H9 (cell line): Measurements from ENCODE around the gene CGAS. TPM values are rescaled to one million over a fixed set of nuclear protein-coding genes. Genes with fewer than 3 reads are reported as not detected.

Experiments
- DNase-seq: peaks from one replicate; pipeline ENCODE4 v3.0.0-alpha.2; 2017
- H2AFZ ChIP-seq: one replicate; pipeline ENCODE4 v1.6.1; 2013; ENCODE audit warnings: mild to moderate bottlenecking, low read length, control low read depth, moderate library complexity
- H2AK5ac ChIP-seq: 2 replicates; pipeline ENCODE4 v1.6.1; 2013; ENCODE audit warnings: low read length, control low read depth, mixed read lengths; ENCODE audit not compliant: insufficient read length
- H2BK120ac ChIP-seq: one replicate; pipeline ENCODE4 v1.6.1; 2013; ENCODE audit warnings: low read depth, mild to moderate bottlenecking, low read length, control low read depth, inconsistent platforms; ENCODE audit not compliant: poor library complexity, severe bottlenecking
- H2BK12ac ChIP-seq: 2 replicates; pipeline ENCODE4 v1.6.1; 2013; ENCODE audit warnings: low read length, control low read depth, mixed read lengths, low read depth; ENCODE audit not compliant: insufficient read length
- H2BK15ac ChIP-seq: 2 replicates; pipeline ENCODE4 v1.6.1; 2013; ENCODE audit warnings: low read depth, low read length, control low read depth
- H2BK20ac ChIP-seq: one replicate; pipeline ENCODE4 v1.6.1; 2013; ENCODE audit warnings: low read depth, mild to moderate bottlenecking, low read length, control low read depth, inconsistent platforms; ENCODE audit not compliant: poor library complexity, severe bottlenecking
- H2BK5ac ChIP-seq: 2 replicates; pipeline ENCODE4 v1.6.1; 2013; ENCODE audit warnings: low read length, control low read depth, mixed read lengths; ENCODE audit not compliant: insufficient read length
- H3K14ac ChIP-seq: 2 replicates; pipeline ENCODE4 v1.6.1; 2013; ENCODE audit warnings: low read length, control low read depth; ENCODE audit not compliant: insufficient read depth
- H3K18ac ChIP-seq: 2 replicates; pipeline ENCODE4 v1.6.1; 2013; ENCODE audit warnings: low read depth, mild to moderate bottlenecking, mixed read lengths, low read length, control low read depth; ENCODE audit not compliant: insufficient read length
- H3K23ac ChIP-seq: 2 replicates; pipeline ENCODE4 v1.6.1; 2013; ENCODE audit warnings: low read length, control low read depth, mixed read lengths, low read depth; ENCODE audit not compliant: insufficient read length
- H3K23me2 ChIP-seq: 2 replicates; pipeline ENCODE4 v1.6.1; 2013; ENCODE audit warnings: low read depth, mild to moderate bottlenecking, mixed read lengths, low read length, control low read depth; ENCODE audit not compliant: insufficient read length, poor library complexity, severe bottlenecking
- H3K27ac ChIP-seq: 2 replicates; pipeline ENCODE4 v1.5.1; 2013; ENCODE audit warnings: low read length, control low read depth, mixed read lengths, low read depth; ENCODE audit not compliant: insufficient read length
- H3K27me3 ChIP-seq: 2 replicates; pipeline ENCODE4 v1.6.1; 2013; ENCODE audit warnings: low read length, control low read depth, inconsistent platforms; ENCODE audit not compliant: insufficient read depth
- H3K4ac ChIP-seq: 2 replicates; pipeline ENCODE4 v1.6.1; 2013; ENCODE audit warnings: low read depth, mild to moderate bottlenecking, control low read depth, inconsistent platforms, low read length, moderate library complexity
- H3K4me1 ChIP-seq: 2 replicates; pipeline ENCODE4 v1.6.1; 2013; ENCODE audit warnings: low read length, control low read depth, inconsistent platforms; ENCODE audit not compliant: insufficient read depth
- H3K4me2 ChIP-seq: 2 replicates; pipeline ENCODE4 v1.6.1; 2013; ENCODE audit warnings: low read length, control low read depth, mixed read lengths; ENCODE audit not compliant: insufficient read length, insufficient read depth
- H3K56ac ChIP-seq: 2 replicates; pipeline ENCODE4 v1.6.1; 2013; ENCODE audit warnings: low read depth, mild to moderate bottlenecking, mixed read lengths, low read length, control low read depth; ENCODE audit not compliant: insufficient read length
- H3K79me1 ChIP-seq: 2 replicates; pipeline ENCODE4 v1.6.1; 2013; ENCODE audit warnings: low read depth, mild to moderate bottlenecking, moderate library complexity, low read length, control low read depth, inconsistent platforms; ENCODE audit not compliant: insufficient read depth, poor library complexity, severe bottlenecking
- H3K79me2 ChIP-seq: 2 replicates; pipeline ENCODE4 v1.6.1; 2013; ENCODE audit warnings: low read length, control low read depth, inconsistent platforms; ENCODE audit not compliant: insufficient read depth
- H3K9ac ChIP-seq: 2 replicates; pipeline ENCODE4 v1.6.1; 2013; ENCODE audit warnings: low read length, control low read depth, mixed read lengths; ENCODE audit not compliant: insufficient read length; ENCODE audit errors: extremely low read depth
- H3K9me3 ChIP-seq: one replicate; pipeline ENCODE4 v1.6.1; 2013; ENCODE audit warnings: low read depth, low read length, inconsistent platforms; ENCODE audit not compliant: control insufficient read depth
- H3T11ph ChIP-seq: one replicate; pipeline ENCODE4 v1.6.1; 2013; ENCODE audit warnings: mild to moderate bottlenecking, low read length, control low read depth, inconsistent platforms
- H4K20me1 ChIP-seq: one replicate; pipeline ENCODE4 v1.6.1; 2013; ENCODE audit not compliant: control insufficient read depth, insufficient read length, insufficient read depth
- H4K5ac ChIP-seq: 2 replicates; pipeline ENCODE4 v1.6.1; 2013; ENCODE audit warnings: low read depth, mild to moderate bottlenecking, mixed read lengths, low read length, control low read depth; ENCODE audit not compliant: insufficient read length
- H4K8ac ChIP-seq: replicated peaks from 2 replicates; pipeline ENCODE4 v1.6.1; 2013; ENCODE audit warnings: low read length, control low read depth, mixed read lengths, low read depth; ENCODE audit not compliant: insufficient read length
- H4K91ac ChIP-seq: 2 replicates; pipeline ENCODE4 v1.6.1; 2013; ENCODE audit warnings: low read depth, mild to moderate bottlenecking, moderate library complexity, mixed read lengths, low read length, control low read depth; ENCODE audit not compliant: insufficient read length
- H3K27ac Mint-ChIP-seq, 3 experiments: 2 replicates in 2 of 3; 3 replicates in 1 of 3; pipeline ENCODE4 v1.8.0; 2020 to 2021; ENCODE audit warnings: mixed read lengths in 3 of 3, mild to moderate bottlenecking in 1 of 3, moderate library complexity in 1 of 3
- H3K27me3 Mint-ChIP-seq: 2 replicates; pipeline ENCODE4 v1.8.0; 2021; ENCODE audit warnings: low read depth, mild to moderate bottlenecking, moderate library complexity, mixed read lengths
- H3K36me3 Mint-ChIP-seq, 3 experiments: 2 replicates in 2 of 3; 3 replicates in 1 of 3; pipeline ENCODE4 v1.8.0; 2020 to 2021; ENCODE audit warnings: low read depth in 3 of 3, mixed read lengths in 3 of 3; ENCODE audit not compliant: insufficient read depth in 1 of 3
- H3K4me1 Mint-ChIP-seq, 2 experiments: 2 replicates each; pipeline ENCODE4 v1.8.0; 2020; ENCODE audit warnings: mixed read lengths in 2 of 2
- H3K4me3 Mint-ChIP-seq, 2 experiments: 2 replicates in 1 of 2; 3 replicates in 1 of 2; pipeline ENCODE4 v1.8.0; 2020 to 2021; ENCODE audit warnings: mild to moderate bottlenecking in 2 of 2, mixed read lengths in 2 of 2, moderate library complexity in 1 of 2
- H3K9me3 Mint-ChIP-seq, 2 experiments: 2 replicates in 1 of 2; 3 replicates in 1 of 2; pipeline ENCODE4 v1.8.0; 2020; ENCODE audit warnings: mild to moderate bottlenecking in 2 of 2, mixed read lengths in 2 of 2, moderate library complexity in 1 of 2
- CTCF ChIP-seq: fragments of 200-600 bp; sonication (generic); conservative IDR thresholded peaks from 3 replicates; pipeline ENCODE4 v1.8.0; 2021; ENCODE audit warnings: antibody characterized with exemption, mild to moderate bottlenecking
- WGBS: extraction: QIAGEN DNeasy Blood & Tissue Kit; methylation state at CpG from one replicate; pipeline ENCODE4 v1.1.7; 2013; ENCODE audit warnings: missing lambda C conversion rate, low lambda C conversion rate, mixed read lengths; ENCODE audit not compliant: insufficient read length; ENCODE audit errors: extremely low coverage; 5-methylcytosine and 5-hydroxymethylcytosine counted together
- total RNA-seq: library from RNA; stranded (reverse); gene quantifications from 2 replicates; pipeline ENCODE4 v1.2.1, GENCODE V29; 2021

The CGAS gene
- total RNA-seq, 1 experiment from 2014 or later, result 1.7 TPM

- Histone ChIP-seq H3K23me2 (peaks cover 6% of the 10 kb centered on the region), H3K4me1 (no peaks in the 10 kb centered on the region), H4K91ac (no peak within 1 kb of the TSS), H3K23ac (no peak within 1 kb of the TSS), H4K8ac (peak within 1 kb of the TSS; percentile 15), H3K9ac (peak within 1 kb of the TSS; percentile 92), H2BK12ac (no peak within 1 kb of the TSS), H2BK120ac (peak within 1 kb of the TSS; percentile 61), H3K27me3 (no peaks in the 10 kb centered on the region), H3K18ac (peak within 1 kb of the TSS; percentile 78), H3K4ac (no peak within 1 kb of the TSS), H3K9me3 (no peaks in the 10 kb centered on the region), H3K4me2 (peak within 1 kb of the TSS; percentile 76), H2AK5ac (no peak within 1 kb of the TSS), H3K14ac (peak within 1 kb of the TSS; percentile 65), H3K56ac (no peak within 1 kb of the TSS), H2BK5ac (no peak within 1 kb of the TSS), H2BK15ac (no peak within 1 kb of the TSS), H2AFZ (no peak within 1 kb of the TSS), H3K27ac (no peak within 1 kb of the TSS), H3K79me2 (no peaks in the 10 kb centered on the region), H3K79me1 (no peaks in the 10 kb centered on the region), H4K20me1 (no peaks in the 10 kb centered on the region), H3T11ph (no peak within 1 kb of the TSS), H2BK20ac (no peak within 1 kb of the TSS), H4K5ac (peak within 1 kb of the TSS; percentile 8)
- H3K27ac Mint-ChIP-seq, result peak within 1 kb of the TSS; percentile 86 to 100 (median 99)
- H3K27me3 Mint-ChIP-seq, result peaks cover 1% of the 10 kb centered on the region; the same call in 1 of the 2 replicates
- WGBS, result no CpG with 5 or more reads among the region's 55 CpGs
- peak; percentile 80 for DNase-seq
- no peak for TF ChIP-seq CTCF
- peaks cover 4 to 20% (median 19%) of the 10 kb centered on the region in 3 experiments; a peak in 6 of 7 replicates for H3K36me3 Mint-ChIP-seq
- peak within 1 kb of the TSS; percentile 98 to 99 for H3K4me3 Mint-ChIP-seq
- no peaks in the 10 kb centered on the region for H3K9me3 Mint-ChIP-seq
- H3K4me1 Mint-ChIP-seq, result peaks cover 4 to 17% of the 10 kb centered on the region in 2 experiments; a peak in 3 of 4 replicates
Observed at GRCh38 chr6:73461537-73462350, 9.6 kb upstream of the CGAS start, which contains the start of gene MTO1. TSS of gene MTO1 (plus strand) at chr6:73461737. CDS start at chr6:73461855, 118 bp downstream.
